Measurements from ENCODE around the gene PRR7. TPM values are rescaled to one million over a fixed set of nuclear protein-coding genes. Genes with fewer than 3 reads are reported as not detected.

PRR7 gene
- total and polyA plus RNA-seq, 2 of the 13 experiments (the other 11 are each of a cell fraction or from before 2014, with no cell fraction given), result 4.8 to 5.0 TPM

GRCh38 chr5:177468329-177468684 lies 21.7 kb downstream of the PRR7 start:
- 86% methylated on average over 1 of the region's 2 CpGs for WGBS (ENCODE audit: low lambda C conversion rate)
- ChIA-PET CTCF (ENCODE audit: low intra/inter-chr PET ratio, low total read pairs) (no interaction called here), POLR2A (no interaction called here)
- Histone ChIP-seq H3K27me3 (ENCODE audit: control insufficient read depth in 1 of 2, insufficient read depth in 2 of 2, low read length in 2 of 2) (no peaks in the 10 kb centered on the region), H3K79me2 (ENCODE audit: insufficient read depth, low read length) (peaks cover 3% of the 10 kb centered on the region), H3K4me3 (replicated peaks in 1 of 3; ENCODE audit: insufficient read depth in 1 of 3, low read depth in 2 of 3, low read length in 3 of 3) (no peak overlapping the region), H3K9ac (ENCODE audit: insufficient read depth, low read depth, low read length) (no peak overlapping the region), H4K20me1 (ENCODE audit: insufficient read depth, low read length) (peaks cover 9% of the 10 kb centered on the region; the same call in 1 of the 2 replicates), H3K9me3 (ENCODE audit: low read length) (no peaks in the 10 kb centered on the region), H3K27ac (ENCODE audit: extremely low read length, insufficient read depth, low read length) (no peak overlapping the region), H3K4me1 (ENCODE audit: insufficient read depth, low read length) (peaks cover 17% of the 10 kb centered on the region), H3K36me3 (replicated peaks in 1 of 2; ENCODE audit: control insufficient read depth in 1 of 2, insufficient read depth in 2 of 2, low read length in 2 of 2) (peaks cover 3 to 16% of the 10 kb centered on the region in 2 experiments; a peak in 3 of 5 replicates), H3K4me2 (ENCODE audit: low read depth, low read length) (no peak overlapping the region), H2AFZ (ENCODE audit: low read length) (no peak overlapping the region)
- DNase-seq (ENCODE audit: low spot score), result no peak
- intact Hi-C loops (cut with micrococcal nuclease; ENCODE audit: unreplicated experiment), result no loop called here
- ATAC-seq, result no peak
- FAIRE-seq, result no peak
- BruUV-seq (replicated peaks), result no TSS peak
- TF ChIP-seq ZNF549 (CRISPR knock-in tag; IDR thresholded peaks at IDR 0.05), result no peak
- TF ChIP-seq, protein P1, sequence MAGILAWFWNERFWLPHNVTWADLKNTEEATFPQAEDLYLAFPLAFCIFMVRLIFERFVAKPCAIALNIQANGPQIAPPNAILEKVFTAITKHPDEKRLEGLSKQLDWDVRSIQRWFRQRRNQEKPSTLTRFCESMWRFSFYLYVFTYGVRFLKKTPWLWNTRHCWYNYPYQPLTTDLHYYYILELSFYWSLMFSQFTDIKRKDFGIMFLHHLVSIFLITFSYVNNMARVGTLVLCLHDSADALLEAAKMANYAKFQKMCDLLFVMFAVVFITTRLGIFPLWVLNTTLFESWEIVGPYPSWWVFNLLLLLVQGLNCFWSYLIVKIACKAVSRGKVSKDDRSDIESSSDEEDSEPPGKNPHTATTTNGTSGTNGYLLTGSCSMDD (CRISPR knock-in tag; IDR thresholded peaks at IDR 0.05), result no peak
- no peak for TF ChIP-seq FOSL1 (CRISPR knock-in tag; IDR thresholded peaks at IDR 0.05; ENCODE audit: borderline replicate concordance)
- no peak for TF ChIP-seq RBM39 (IDR thresholded peaks at IDR 0.05; ENCODE audit: low read depth, low read length, poor library complexity, severe bottlenecking)
- in situ Hi-C loops (cut with HindIII; ENCODE audit: extremely low pct_ligation_motif_present, low pct_unique_long_range_greater_than_20kb), result loop anchor here (25.0 kb wide), 1 partner anchor 356 kb away; no protein-coding TSS in a partner anchor

GRCh38 chr5:177468685-177469628 lies 22.3 kb downstream of the PRR7 start:
- ChIA-PET CTCF (ENCODE audit: low intra/inter-chr PET ratio, low total read pairs) (no interaction called here), POLR2A (no interaction called here)
- BruUV-seq (replicated peaks), result no TSS peak
- Histone ChIP-seq H3K4me1 (ENCODE audit: insufficient read depth, low read length) (peaks cover 19% of the 10 kb centered on the region), H2AFZ (ENCODE audit: low read length) (no peak overlapping the region), H3K27me3 (ENCODE audit: control insufficient read depth in 1 of 2, insufficient read depth in 2 of 2, low read length in 2 of 2) (no peaks in the 10 kb centered on the region), H3K79me2 (ENCODE audit: insufficient read depth, low read length) (peaks cover 3% of the 10 kb centered on the region), H3K9ac (ENCODE audit: insufficient read depth, low read depth, low read length) (no peak overlapping the region), H3K9me3 (ENCODE audit: low read length) (no peaks in the 10 kb centered on the region), H4K20me1 (ENCODE audit: insufficient read depth, low read length) (peaks cover 9% of the 10 kb centered on the region; the same call in 1 of the 2 replicates), H3K4me2 (ENCODE audit: low read depth, low read length) (no peak overlapping the region), H3K27ac (ENCODE audit: extremely low read length, insufficient read depth, low read length) (no peak overlapping the region), H3K36me3 (replicated peaks in 1 of 2; ENCODE audit: control insufficient read depth in 1 of 2, insufficient read depth in 2 of 2, low read length in 2 of 2) (peaks cover 3 to 16% of the 10 kb centered on the region in 2 experiments; a peak in 3 of 5 replicates), H3K4me3 (replicated peaks in 1 of 3; ENCODE audit: insufficient read depth in 1 of 3, low read depth in 2 of 3, low read length in 3 of 3) (no peak overlapping the region)
- intact Hi-C loops (cut with micrococcal nuclease; ENCODE audit: unreplicated experiment), result no loop called here
- in situ Hi-C loops (cut with HindIII; ENCODE audit: extremely low pct_ligation_motif_present, low pct_unique_long_range_greater_than_20kb), result loop anchor here (25.0 kb wide), 1 partner anchor 357 kb away; no protein-coding TSS in a partner anchor
- WGBS (ENCODE audit: low lambda C conversion rate), result 88% methylated on average over 9 of the region's 25 CpGs
- peak; percentile 50 for DNase-seq (ENCODE audit: low spot score)
- TF ChIP-seq RFX1 (IDR thresholded peaks at IDR 0.05) (peak; percentile 51), AGO2 (optimal IDR thresholded peaks at IDR 0.05; ENCODE audit: low read depth, low read length) (peak; percentile 59), NR3C1 (CRISPR knock-in tag; IDR thresholded peaks at IDR 0.05) (no peak), FOXJ3 (CRISPR knock-in tag; IDR thresholded peaks at IDR 0.05; ENCODE audit: borderline replicate concordance) (no peak)
- TF ChIP-seq, protein P2, sequence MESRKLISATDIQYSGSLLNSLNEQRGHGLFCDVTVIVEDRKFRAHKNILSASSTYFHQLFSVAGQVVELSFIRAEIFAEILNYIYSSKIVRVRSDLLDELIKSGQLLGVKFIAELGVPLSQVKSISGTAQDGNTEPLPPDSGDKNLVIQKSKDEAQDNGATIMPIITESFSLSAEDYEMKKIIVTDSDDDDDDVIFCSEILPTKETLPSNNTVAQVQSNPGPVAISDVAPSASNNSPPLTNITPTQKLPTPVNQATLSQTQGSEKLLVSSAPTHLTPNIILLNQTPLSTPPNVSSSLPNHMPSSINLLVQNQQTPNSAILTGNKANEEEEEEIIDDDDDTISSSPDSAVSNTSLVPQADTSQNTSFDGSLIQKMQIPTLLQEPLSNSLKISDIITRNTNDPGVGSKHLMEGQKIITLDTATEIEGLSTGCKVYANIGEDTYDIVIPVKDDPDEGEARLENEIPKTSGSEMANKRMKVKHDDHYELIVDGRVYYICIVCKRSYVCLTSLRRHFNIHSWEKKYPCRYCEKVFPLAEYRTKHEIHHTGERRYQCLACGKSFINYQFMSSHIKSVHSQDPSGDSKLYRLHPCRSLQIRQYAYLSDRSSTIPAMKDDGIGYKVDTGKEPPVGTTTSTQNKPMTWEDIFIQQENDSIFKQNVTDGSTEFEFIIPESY (CRISPR knock-in tag; IDR thresholded peaks at IDR 0.05), result peak; percentile 66; the same call in 1 of the 2 replicates
- TF ChIP-seq, protein P3, sequence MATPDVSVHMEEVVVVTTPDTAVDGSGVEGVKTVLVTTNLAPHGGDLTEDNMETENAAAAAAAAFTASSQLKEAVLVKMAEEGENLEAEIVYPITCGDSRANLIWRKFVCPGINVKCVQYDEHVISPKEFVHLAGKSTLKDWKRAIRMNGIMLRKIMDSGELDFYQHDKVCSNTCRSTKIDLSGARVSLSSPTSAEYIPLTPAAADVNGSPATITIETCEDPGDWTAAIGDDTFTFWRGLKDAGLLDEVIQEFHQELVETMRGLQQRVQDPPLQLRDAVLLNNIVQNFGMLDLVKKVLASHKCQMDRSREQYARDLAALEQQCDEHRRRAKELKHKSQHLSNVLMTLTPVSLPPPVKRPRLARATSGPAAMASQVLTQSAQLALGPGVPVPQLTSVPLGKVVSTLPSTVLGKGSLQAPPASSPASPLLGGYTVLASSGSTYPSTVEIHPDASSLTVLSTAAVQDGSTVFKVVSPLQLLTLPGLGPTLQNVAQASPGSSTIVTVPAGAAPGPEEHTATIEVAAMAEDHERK (CRISPR knock-in tag; IDR thresholded peaks at IDR 0.05; ENCODE audit: low read depth), result no peak
- no peak for FAIRE-seq
- no peak for ATAC-seq

Measured in HepG2 (cell line).